ENCODE measurements around the gene C20orf96.

DNA sequence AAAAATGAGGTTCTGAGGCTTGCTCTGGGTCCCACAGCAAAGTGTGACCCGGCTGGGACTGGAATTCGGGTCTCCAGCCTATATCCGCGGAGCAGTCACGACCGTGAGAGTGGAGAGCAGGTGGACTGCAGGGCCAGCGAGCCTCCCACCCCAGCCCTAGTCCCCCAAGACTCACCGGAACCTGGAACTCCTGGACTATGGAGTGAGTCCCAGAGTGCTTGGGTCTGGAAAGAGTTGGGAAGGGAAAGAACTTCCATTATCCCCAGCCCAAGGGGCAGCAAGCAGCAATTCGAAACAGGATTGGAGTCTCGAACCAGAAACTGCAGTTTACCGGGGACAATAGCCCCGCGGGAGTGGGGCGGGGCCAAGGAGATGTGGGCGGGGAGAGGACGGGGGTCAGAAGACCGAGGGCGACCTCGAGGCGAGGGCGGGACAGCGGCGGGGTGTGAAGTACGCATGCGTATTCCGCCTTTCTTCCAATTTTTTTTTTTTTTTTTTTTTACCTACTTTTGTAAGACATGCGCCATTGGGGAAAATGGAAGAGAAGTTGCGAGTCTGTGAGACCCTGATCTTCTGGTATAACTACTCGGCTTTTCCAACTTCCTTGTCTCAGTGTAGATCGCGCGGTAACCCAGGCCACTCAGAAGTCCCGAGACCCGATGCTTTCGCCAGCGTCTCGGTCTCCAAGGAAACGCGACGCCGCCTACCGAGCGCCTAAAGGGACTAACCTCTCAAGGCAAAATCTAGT is at the start of gene C20orf96:
- TF ChIP-seq POU2F2 (IDR thresholded peaks at IDR 0.05; ENCODE audit: low read depth, low read length) (0 out of 2 replicates have a peak, but pooled peaks have one; percentile 26), POLR2A (IDR thresholded peaks at IDR 0.05; ENCODE audit: low read depth, low read length) (peak; percentile 30; the same call in 1 of the 2 replicates), POLR2AphosphoS5 (IDR thresholded peaks at IDR 0.05; ENCODE audit: low read depth, low read length) (no peak), SPI1 (IDR thresholded peaks at IDR 0.05; ENCODE audit: low read depth, low read length) (no peak), TAF1 (IDR thresholded peaks at IDR 0.05; ENCODE audit: low read depth, low read length) (0 out of 2 replicates have a peak, but pooled peaks have one; percentile 15)

Data from GM12891 (cell line).